ENCODE measurements around the gene TNFAIP2. TPM values are rescaled to one million over a fixed set of nuclear protein-coding genes. Genes with fewer than 3 reads are reported as not detected.
A peak's percentile ranks its signal among the peaks of the same experiment; 100 is the strongest.

TNFAIP2 gene
- total RNA-seq, 1 donor from 2014 or later: 5.3 TPM

DNA sequence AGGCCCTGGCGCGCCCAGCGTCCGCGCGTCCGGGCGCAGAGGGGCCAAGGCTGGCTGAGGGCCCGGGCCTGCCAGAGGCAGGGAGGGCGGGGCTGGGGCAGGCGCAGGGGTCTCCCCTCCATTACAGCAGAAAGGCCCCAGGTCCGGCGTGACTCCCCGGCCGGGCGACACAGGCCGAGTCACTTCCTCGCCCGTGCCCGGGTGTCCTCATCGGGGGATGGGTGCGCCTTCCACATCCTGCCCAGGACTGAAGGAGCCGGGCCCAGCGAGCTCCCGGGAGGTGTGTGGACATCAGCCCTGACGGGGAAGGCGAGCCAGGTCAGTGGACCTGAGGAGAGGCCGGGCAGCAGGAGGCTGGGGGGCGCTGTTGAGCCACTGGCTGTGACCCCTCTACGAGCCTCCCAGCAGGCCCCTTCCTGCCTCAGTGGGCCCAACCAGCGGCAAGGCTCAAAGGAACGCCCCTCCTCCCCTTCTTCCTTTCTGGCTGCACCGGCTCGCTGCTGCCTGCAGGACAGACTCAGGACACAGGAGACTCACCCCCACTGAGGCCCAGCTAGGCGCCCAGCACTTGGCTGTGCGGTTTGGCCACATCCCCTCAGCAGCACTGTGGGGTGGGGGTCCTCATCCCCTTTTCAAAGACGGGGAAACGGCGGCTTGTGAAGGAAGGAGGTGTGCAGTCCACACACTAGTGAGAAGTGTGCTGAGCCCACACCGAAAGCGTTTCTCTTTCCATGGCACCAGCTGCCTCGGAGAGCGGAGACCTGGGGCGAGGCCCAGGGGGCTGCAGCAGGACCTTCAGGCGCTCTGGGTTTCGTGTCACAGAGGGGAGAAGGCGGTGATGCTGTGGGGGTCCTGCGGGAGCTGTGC lies 606 bp downstream of the TNFAIP2 start:
- Mint-ChIP-seq H3K27me3 (ENCODE audit: insufficient read depth, low read depth) (peaks cover 23% of the 10 kb centered on the region), H3K4me3 (peak overlapping the region; percentile 24)
- peak overlapping the region; percentile 88 for H2AFZ ChIP-seq (replicated peaks)

DNA sequence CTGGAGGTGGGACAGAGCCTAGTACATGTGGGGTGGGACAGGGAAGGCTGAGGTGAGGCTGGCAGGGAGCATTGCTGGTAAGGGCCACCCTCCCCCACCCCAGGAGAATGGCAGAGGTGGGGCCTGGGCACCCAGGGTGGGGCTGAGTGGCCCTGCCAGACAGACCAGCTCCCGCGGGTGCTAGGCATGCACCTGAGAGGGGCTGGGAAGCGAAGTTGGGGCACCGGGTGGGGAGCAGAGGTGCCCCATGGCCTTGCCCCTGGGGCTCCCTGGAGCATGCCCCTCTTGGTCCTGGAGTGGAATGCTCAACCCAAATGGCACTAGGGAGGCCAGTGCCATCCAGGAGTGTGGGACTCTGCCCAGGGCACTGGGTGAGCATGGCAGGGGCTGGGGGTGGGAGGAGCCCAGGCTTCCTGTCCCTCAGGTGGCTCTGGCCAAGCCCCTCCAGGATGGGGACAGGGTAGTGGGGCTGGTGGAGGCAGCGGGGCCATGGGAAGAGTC lies 1.3 kb downstream of the TNFAIP2 start:
- H2AFZ ChIP-seq (replicated peaks): no peak overlapping the region
- no peaks in the 10 kb centered on the region for H3K36me3 Mint-ChIP-seq
- no peak overlapping the region for H3K4me3 ChIP-seq
- H3K4me2 ChIP-seq: no peak overlapping the region
- peaks cover 39% of the 10 kb centered on the region for H3F3A ChIP-seq (ENCODE audit: low read depth)
- TF ChIP-seq EZH2phosphoT487 (IDR thresholded peaks at IDR 0.05) (no peak), EZH2 (IDR thresholded peaks at IDR 0.05) (no peak)
- TF ChIP-seq, protein P1, sequence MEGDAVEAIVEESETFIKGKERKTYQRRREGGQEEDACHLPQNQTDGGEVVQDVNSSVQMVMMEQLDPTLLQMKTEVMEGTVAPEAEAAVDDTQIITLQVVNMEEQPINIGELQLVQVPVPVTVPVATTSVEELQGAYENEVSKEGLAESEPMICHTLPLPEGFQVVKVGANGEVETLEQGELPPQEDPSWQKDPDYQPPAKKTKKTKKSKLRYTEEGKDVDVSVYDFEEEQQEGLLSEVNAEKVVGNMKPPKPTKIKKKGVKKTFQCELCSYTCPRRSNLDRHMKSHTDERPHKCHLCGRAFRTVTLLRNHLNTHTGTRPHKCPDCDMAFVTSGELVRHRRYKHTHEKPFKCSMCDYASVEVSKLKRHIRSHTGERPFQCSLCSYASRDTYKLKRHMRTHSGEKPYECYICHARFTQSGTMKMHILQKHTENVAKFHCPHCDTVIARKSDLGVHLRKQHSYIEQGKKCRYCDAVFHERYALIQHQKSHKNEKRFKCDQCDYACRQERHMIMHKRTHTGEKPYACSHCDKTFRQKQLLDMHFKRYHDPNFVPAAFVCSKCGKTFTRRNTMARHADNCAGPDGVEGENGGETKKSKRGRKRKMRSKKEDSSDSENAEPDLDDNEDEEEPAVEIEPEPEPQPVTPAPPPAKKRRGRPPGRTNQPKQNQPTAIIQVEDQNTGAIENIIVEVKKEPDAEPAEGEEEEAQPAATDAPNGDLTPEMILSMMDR (IDR thresholded peaks at IDR 0.05): no peak
- no peaks in the 10 kb centered on the region for H3K9me3 ChIP-seq (ENCODE audit: low read depth)
- peaks cover 24% of the 10 kb centered on the region for H3K27me3 Mint-ChIP-seq (ENCODE audit: insufficient read depth, low read depth)
- no peak overlapping the region for H3K27ac ChIP-seq
- no peak overlapping the region for H3K4me3 Mint-ChIP-seq
- H3K4me1 ChIP-seq: peaks cover 25% of the 10 kb centered on the region
- DNase-seq (ENCODE audit: low spot score): no peak
- no peak overlapping the region for H3K9ac ChIP-seq
- no peak overlapping the region for H3K27ac Mint-ChIP-seq
- H3K9me3 Mint-ChIP-seq: no peaks in the 10 kb centered on the region
- H3K36me3 ChIP-seq: no peaks in the 10 kb centered on the region
- H3K27me3 ChIP-seq: peaks cover 72% of the 10 kb centered on the region
- H3K79me2 ChIP-seq (ENCODE audit: low read depth): no peaks in the 10 kb centered on the region
- H3K4me1 Mint-ChIP-seq: peaks cover 23% of the 10 kb centered on the region
- H4K20me1 ChIP-seq (ENCODE audit: low read depth): peaks cover 14% of the 10 kb centered on the region

More for the DNA sequence above, 606 bp downstream of the TNFAIP2 start:
- peaks cover 25% of the 10 kb centered on the region for H3K4me1 ChIP-seq
- Mint-ChIP-seq H3K27ac (no peak overlapping the region), H3K4me1 (peaks cover 23% of the 10 kb centered on the region), H3K9me3 (no peaks in the 10 kb centered on the region), H3K36me3 (no peaks in the 10 kb centered on the region)
- no peaks in the 10 kb centered on the region for H3K79me2 ChIP-seq (ENCODE audit: low read depth)
- H3K9ac ChIP-seq: no peak overlapping the region
- TF ChIP-seq EZH2 (IDR thresholded peaks at IDR 0.05): no peak
- TF ChIP-seq, protein P1 (IDR thresholded peaks at IDR 0.05): peak; percentile 43
- peaks cover 14% of the 10 kb centered on the region for H4K20me1 ChIP-seq (ENCODE audit: low read depth)
- no peaks in the 10 kb centered on the region for H3K36me3 ChIP-seq
- H3K27ac ChIP-seq: no peak overlapping the region
- peak overlapping the region; percentile 90 for H3K4me2 ChIP-seq
- peaks cover 39% of the 10 kb centered on the region for H3F3A ChIP-seq (ENCODE audit: low read depth)
- peak; percentile 61 for DNase-seq (ENCODE audit: low spot score)
- peaks cover 70% of the 10 kb centered on the region for H3K27me3 ChIP-seq
- no peaks in the 10 kb centered on the region for H3K9me3 ChIP-seq (ENCODE audit: low read depth)
- H3K4me3 ChIP-seq: peak overlapping the region; percentile 48

DNA sequence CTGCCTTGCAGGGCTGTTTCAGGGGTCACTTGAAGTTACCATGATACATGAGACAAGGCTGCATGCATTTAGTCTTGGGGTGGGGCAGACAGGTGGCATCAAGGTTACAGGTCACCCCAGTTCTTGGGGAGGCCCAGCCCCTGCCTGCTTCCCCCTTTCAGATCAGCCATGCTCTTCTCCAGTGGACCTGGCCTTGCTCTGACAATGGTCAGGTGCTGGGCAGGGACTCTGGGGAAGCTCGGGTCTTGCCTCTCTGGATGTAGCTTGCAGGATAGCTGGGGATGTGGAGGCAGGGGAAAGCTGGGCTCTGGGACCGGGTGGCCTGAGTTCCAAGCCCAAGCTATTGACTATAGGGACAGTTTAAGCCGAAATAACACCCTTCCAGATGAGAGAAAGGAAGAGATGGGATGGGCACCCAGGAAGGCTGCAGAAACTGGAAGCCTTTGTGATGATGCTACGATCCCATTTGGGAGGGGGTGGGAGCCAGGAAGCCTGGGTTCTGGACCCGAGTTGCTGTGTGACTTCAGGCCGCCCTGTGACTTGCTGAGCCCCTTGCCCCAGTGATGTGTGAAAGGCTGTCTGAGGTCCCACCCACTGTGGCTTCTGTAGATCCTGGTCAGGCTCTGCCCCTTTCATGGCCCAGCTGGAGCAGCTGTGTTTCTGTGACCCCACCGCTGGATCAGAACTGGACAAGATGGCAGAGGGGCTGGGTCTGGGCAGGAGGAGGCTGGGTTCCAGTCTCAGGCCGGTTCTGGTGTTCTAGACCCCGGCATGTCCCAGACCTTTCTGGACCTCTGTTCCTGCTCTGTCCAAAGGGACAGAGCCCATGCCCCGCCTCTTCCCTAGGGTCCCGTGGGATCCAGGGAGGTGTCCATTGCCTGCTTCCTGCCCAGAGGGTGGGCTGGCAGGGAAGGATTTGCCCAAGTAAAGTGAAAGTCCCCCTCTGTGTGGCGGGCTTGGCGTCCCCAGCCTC lies 2.1 kb downstream of the TNFAIP2 start:
- TF ChIP-seq EZH2phosphoT487 (IDR thresholded peaks at IDR 0.05): no peak
- H3K9ac ChIP-seq: no peak overlapping the region
- DNase-seq (ENCODE audit: low spot score): no peak
- H3K36me3 Mint-ChIP-seq: no peaks in the 10 kb centered on the region
- H3K9me3 Mint-ChIP-seq: no peaks in the 10 kb centered on the region
- H3K4me2 ChIP-seq: no peak overlapping the region
- H3K4me1 ChIP-seq: peaks cover 25% of the 10 kb centered on the region
- H3K36me3 ChIP-seq: no peaks in the 10 kb centered on the region
- H3K27me3 Mint-ChIP-seq (ENCODE audit: insufficient read depth, low read depth): peaks cover 22% of the 10 kb centered on the region
- H3F3A ChIP-seq (ENCODE audit: low read depth): peaks cover 39% of the 10 kb centered on the region
- no peak overlapping the region for H3K27ac ChIP-seq
- peaks cover 21% of the 10 kb centered on the region for H3K4me1 Mint-ChIP-seq
- no peaks in the 10 kb centered on the region for H3K9me3 ChIP-seq (ENCODE audit: low read depth)
- no peak overlapping the region for H3K4me3 ChIP-seq
- peaks cover 72% of the 10 kb centered on the region for H3K27me3 ChIP-seq
- H2AFZ ChIP-seq (replicated peaks): no peak overlapping the region
- H3K4me3 Mint-ChIP-seq: no peak overlapping the region
- H3K79me2 ChIP-seq (ENCODE audit: low read depth): no peaks in the 10 kb centered on the region
- H4K20me1 ChIP-seq (ENCODE audit: low read depth): peaks cover 14% of the 10 kb centered on the region
- no peak overlapping the region for H3K27ac Mint-ChIP-seq

All from neural progenitor cell (in vitro differentiated cells).